T-cell (primary cell): ENCODE measurements around the gene PDPN. TPM values are rescaled to one million over a fixed set of nuclear protein-coding genes. Genes with fewer than 3 reads are reported as not detected.

Source experiments
- ATAC-seq, 4 experiments: fragments of 200-7000 bp in 3 of 4; fragments of 150-1000 bp in 1 of 4; cut with Tn5 transposase; replicated peaks in 1 of 4; 1 replicate in 3 of 4; 2 replicates in 1 of 4; pipeline ENCODE4 v1.10.0; 2021; ENCODE audit warnings: moderate library complexity in 3 of 4, mild to moderate bottlenecking in 2 of 4, moderate number of reproducible peaks in 1 of 4
- CTCF ChIA-PET, 2 donors: fragments of 300-600 bp; sonication (Branson Sonifier 250); formaldehyde crosslinking; loops; one replicate each; lab custom pipeline; 2022; ENCODE audit warnings: antibody characterized with exemption in 2 of 2; lab: Charles Lee
- POLR2A ChIA-PET, 2 donors: fragments of 300-600 bp; sonication (Branson Sonifier 250); formaldehyde crosslinking; loops; one replicate each; lab custom pipeline; 2022; ENCODE audit warnings: antibody characterized with exemption in 2 of 2; lab: Charles Lee
- DNase-seq, 35 experiments: peaks; one replicate each; pipeline versions ENCODE4 v3.0.0 to v3.0.0-alpha.2; 2013 to 2023
- H3K27ac ChIP-seq: one replicate; pipeline ENCODE4 v1.5.1; 2013; ENCODE audit warnings: low read length
- H3K27me3 ChIP-seq, 2 experiments: replicated peaks in 1 of 2; 1 replicate in 1 of 2; 2 replicates in 1 of 2; pipeline versions ENCODE4 v1.6.1 to v1.7.0; 2013; ENCODE audit warnings: low read length in 1 of 2, mixed read lengths in 1 of 2; ENCODE audit not compliant: control insufficient read depth in 2 of 2, insufficient read depth in 2 of 2; ENCODE audit errors: extremely low read depth in 1 of 2
- H3K36me3 ChIP-seq, 2 donors: 1 replicate in 1 of 2; 2 replicates in 1 of 2; pipeline versions ENCODE4 v1.6.1 to v1.7.0; 2013; ENCODE audit warnings: low read length in 1 of 2; ENCODE audit not compliant: control insufficient read depth in 2 of 2, insufficient read depth in 1 of 2; ENCODE audit errors: extremely low read depth in 1 of 2
- H3K4me1 ChIP-seq, 2 experiments: 1 replicate in 1 of 2; 2 replicates in 1 of 2; pipeline versions ENCODE4 v1.6.1 to v1.7.0; 2013; ENCODE audit warnings: low read length in 2 of 2, mixed read lengths in 1 of 2; ENCODE audit not compliant: insufficient read depth in 2 of 2, control insufficient read depth in 1 of 2; ENCODE audit errors: extremely low read depth in 1 of 2
- H3K4me3 ChIP-seq, 2 donors: 1 replicate in 1 of 2; 2 replicates in 1 of 2; pipeline versions ENCODE4 v1.5.1 to v1.7.0; 2013; ENCODE audit warnings: mild to moderate bottlenecking in 2 of 2, low read length in 1 of 2, moderate library complexity in 1 of 2; ENCODE audit not compliant: control insufficient read depth in 1 of 2; ENCODE audit errors: extremely low read depth in 1 of 2
- H3K9me3 ChIP-seq: 2 replicates; pipeline ENCODE4 v1.7.0; 2013
- H3K27ac Mint-ChIP-seq, 2 donors: one replicate each; pipeline ENCODE4 v1.8.0; 2020 to 2021; ENCODE audit warnings: mild to moderate bottlenecking in 2 of 2, mixed read lengths in 2 of 2
- H3K27me3 Mint-ChIP-seq, 2 donors: one replicate each; pipeline ENCODE4 v1.8.0; 2021 to 2022; ENCODE audit warnings: mixed read lengths in 2 of 2
- H3K36me3 Mint-ChIP-seq: one replicate; pipeline ENCODE4 v1.8.0; 2021; ENCODE audit warnings: mixed read lengths
- H3K4me1 Mint-ChIP-seq, 3 donors: one replicate each; pipeline ENCODE4 v1.8.0; 2020 to 2022; ENCODE audit warnings: mixed read lengths in 3 of 3, mild to moderate bottlenecking in 1 of 3
- H3K4me3 Mint-ChIP-seq, 3 donors: one replicate each; pipeline ENCODE4 v1.8.0; 2020 to 2022; ENCODE audit warnings: mild to moderate bottlenecking in 3 of 3, mixed read lengths in 3 of 3, moderate library complexity in 3 of 3
- H3K9me3 Mint-ChIP-seq, 3 donors: one replicate each; pipeline ENCODE4 v1.8.0; 2020 to 2022; ENCODE audit warnings: mixed read lengths in 3 of 3
- WGBS: methylation state at CpG from one replicate; pipeline ENCODE4 v1.1.5; 2013; ENCODE audit warnings: missing lambda C conversion rate; ENCODE audit not compliant: insufficient coverage; 5-methylcytosine and 5-hydroxymethylcytosine counted together
- total RNA-seq, 35 experiments: library from RNA in 6 of 35; stranded (reverse) in 6 of 35; fragments of 120-200 nt in 1 of 35; gene quantifications; one replicate each; pipeline versions ENCODE4 v1.2.1 to v1.2.4 and lab custom pipeline; 2013 to 2026

PDPN gene
- total RNA-seq, 5 donors from 2014 or later (not counting 1 experiment from before 2014, with no cell fraction given): 0.61 TPM; not detected in 4

GRCh38 chr1:13587256-13588030, 3.8 kb downstream of the PDPN start:
- no peaks in the 10 kb centered on the region for H3K36me3 Mint-ChIP-seq
- Histone ChIP-seq H3K4me3 (no peak overlapping the region), H3K27me3 (peaks cover 15 to 42% of the 10 kb centered on the region in 2 experiments), H3K36me3 (no peaks in the 10 kb centered on the region), H3K4me1 (no peaks in the 10 kb centered on the region), H3K9me3 (no peaks in the 10 kb centered on the region), H3K27ac (no peak overlapping the region)
- no peak for DNase-seq
- H3K27ac Mint-ChIP-seq: no peak overlapping the region
- WGBS: 57% methylated on average over 7 of the region's 9 CpGs
- ChIA-PET POLR2A (no interaction called here), CTCF (no interaction called here)
- H3K9me3 Mint-ChIP-seq: no peaks in the 10 kb centered on the region
- peaks cover 37 to 54% of the 10 kb centered on the region in 2 donors for H3K27me3 Mint-ChIP-seq
- ATAC-seq: no peak
- H3K4me1 Mint-ChIP-seq: no peaks in the 10 kb centered on the region
- H3K4me3 Mint-ChIP-seq: no peak overlapping the region

GRCh38 chr1:13588946-13589796, 5.5 kb downstream of the PDPN start:
- POLR2A ChIA-PET: no interaction called here
- Histone ChIP-seq H3K27me3 (peaks cover 13 to 34% of the 10 kb centered on the region in 2 experiments), H3K4me3 (no peak overlapping the region), H3K4me1 (no peaks in the 10 kb centered on the region), H3K9me3 (no peaks in the 10 kb centered on the region), H3K27ac (no peak overlapping the region), H3K36me3 (no peaks in the 10 kb centered on the region)
- Mint-ChIP-seq H3K9me3 (no peaks in the 10 kb centered on the region), H3K27ac (no peak overlapping the region), H3K4me3 (no peak overlapping the region), H3K4me1 (no peaks in the 10 kb centered on the region), H3K27me3 (peaks cover 43 to 50% of the 10 kb centered on the region in 2 donors), H3K36me3 (no peaks in the 10 kb centered on the region)
- ATAC-seq: no peak
- CTCF ChIA-PET: no interaction called here
- no peak for DNase-seq
- 66% methylated on average over 2 of the region's 11 CpGs for WGBS

GRCh38 chr1:13590486-13590885, 6.9 kb downstream of the PDPN start:
- H3K27ac Mint-ChIP-seq: no peak overlapping the region
- peaks cover 2 to 27% of the 10 kb centered on the region in 2 experiments for H3K27me3 ChIP-seq
- no peaks in the 10 kb centered on the region for H3K4me1 ChIP-seq
- H3K27me3 Mint-ChIP-seq: peaks cover 34 to 44% of the 10 kb centered on the region in 2 donors
- no peaks in the 10 kb centered on the region for H3K9me3 Mint-ChIP-seq
- H3K4me3 Mint-ChIP-seq: no peak overlapping the region
- DNase-seq (no peak), ATAC-seq (no peak)
- no peaks in the 10 kb centered on the region for H3K36me3 ChIP-seq
- POLR2A ChIA-PET: no interaction called here
- CTCF ChIA-PET: no interaction called here
- no peak overlapping the region for H3K4me3 ChIP-seq
- WGBS: 70% methylated on average over 5 of the region's 7 CpGs
- no peak overlapping the region for H3K27ac ChIP-seq
- no peaks in the 10 kb centered on the region for H3K9me3 ChIP-seq
- H3K36me3 Mint-ChIP-seq: no peaks in the 10 kb centered on the region
- H3K4me1 Mint-ChIP-seq: no peaks in the 10 kb centered on the region

- no peaks in the 10 kb centered on the region for H3K9me3 ChIP-seq
- Mint-ChIP-seq H3K27me3 (peaks cover 17 to 25% of the 10 kb centered on the region in 2 donors), H3K4me3 (no peak overlapping the region), H3K36me3 (no peaks in the 10 kb centered on the region), H3K9me3 (no peaks in the 10 kb centered on the region), H3K4me1 (no peaks in the 10 kb centered on the region), H3K27ac (no peak overlapping the region)
- ATAC-seq (no peak), DNase-seq (no peak)
- H3K4me1 ChIP-seq: no peaks in the 10 kb centered on the region
- no peak overlapping the region for H3K4me3 ChIP-seq
- peaks cover 2 to 20% of the 10 kb centered on the region in 2 experiments for H3K27me3 ChIP-seq
- 53% methylated on average over 8 of the region's 10 CpGs for WGBS
- no peaks in the 10 kb centered on the region for H3K36me3 ChIP-seq
- CTCF ChIA-PET: interaction anchor here in 1 of 2 donors (0.6 kb wide), 1 partner anchor 202 kb away, joined by 3 read pairs; no protein-coding TSS in a partner anchor
- POLR2A ChIA-PET: no interaction called here
- no peak overlapping the region for H3K27ac ChIP-seq
Measured at GRCh38 chr1:13593511-13594131, 10.0 kb downstream of the PDPN start.

GRCh38 chr1:13595411-13595810, 11.8 kb downstream of the PDPN start:
- Mint-ChIP-seq H3K27me3 (peaks cover 15 to 19% of the 10 kb centered on the region in 2 donors), H3K4me1 (no peaks in the 10 kb centered on the region), H3K36me3 (no peaks in the 10 kb centered on the region), H3K4me3 (no peak overlapping the region), H3K9me3 (no peaks in the 10 kb centered on the region), H3K27ac (no peak overlapping the region)
- Histone ChIP-seq H3K4me3 (no peak overlapping the region), H3K27ac (no peak overlapping the region), H3K4me1 (no peaks in the 10 kb centered on the region), H3K9me3 (no peaks in the 10 kb centered on the region), H3K27me3 (peaks cover 2 to 12% of the 10 kb centered on the region in 2 experiments), H3K36me3 (no peaks in the 10 kb centered on the region)
- DNase-seq (no peak), ATAC-seq (no peak)
- WGBS: 75% methylated on average over 10 of the region's 10 CpGs
- POLR2A ChIA-PET: no interaction called here
- CTCF ChIA-PET: no interaction called here

GRCh38 chr1:13597166-13597565, 13.5 kb downstream of the PDPN start:
- H3K27ac Mint-ChIP-seq: no peak overlapping the region
- H3K9me3 Mint-ChIP-seq: no peaks in the 10 kb centered on the region
- Histone ChIP-seq H3K36me3 (no peaks in the 10 kb centered on the region), H3K4me3 (no peak overlapping the region), H3K27ac (no peak overlapping the region), H3K9me3 (no peaks in the 10 kb centered on the region), H3K27me3 (peaks cover 0 to 10% of the 10 kb centered on the region in 2 experiments), H3K4me1 (no peaks in the 10 kb centered on the region)
- H3K36me3 Mint-ChIP-seq: no peaks in the 10 kb centered on the region
- peaks cover 15 to 18% of the 10 kb centered on the region in 2 donors for H3K27me3 Mint-ChIP-seq
- ChIA-PET POLR2A (interaction anchor here in 1 of 2 donors (0.7 kb wide), 1 partner anchor 31 kb away, joined by 3 read pairs; no protein-coding TSS in a partner anchor), CTCF (no interaction called here)
- H3K4me3 Mint-ChIP-seq: no peak overlapping the region
- DNase-seq (no peak), ATAC-seq (no peak)
- WGBS: 80% methylated on average over 4 of the region's 7 CpGs
- H3K4me1 Mint-ChIP-seq: no peaks in the 10 kb centered on the region
